ENCODE data around the gene DHX34. TPM values are rescaled to one million over a fixed set of nuclear protein-coding genes. Genes with fewer than 3 reads are reported as not detected.

DHX34 gene
- total and polyA plus RNA-seq, 9 of the 15 experiments (the other 6 are each of a cell fraction or from before 2014, with no cell fraction given): 0.36 to 42.0 (median 15.0) TPM

DNA sequence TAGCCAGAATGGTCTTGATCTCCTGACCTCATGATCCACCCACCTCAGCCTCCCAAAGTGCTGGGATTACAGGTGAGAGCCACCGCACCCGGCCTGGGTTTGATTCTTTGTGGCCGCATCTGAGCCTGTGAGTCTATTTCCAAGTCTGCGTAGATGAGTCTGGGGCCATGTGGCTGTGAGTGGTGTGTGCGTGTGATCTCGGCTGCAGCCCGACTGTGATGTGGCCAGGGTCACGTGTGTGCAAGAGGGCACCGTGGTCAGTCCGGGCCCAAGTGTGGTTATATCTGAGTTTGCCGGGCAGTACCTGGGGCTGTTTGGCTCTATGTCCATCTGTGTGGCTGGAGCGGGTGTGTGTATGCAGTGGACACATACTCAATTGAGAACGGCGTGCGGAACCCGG lies 64.8 kb downstream of the DHX34 start:
- Histone ChIP-seq H3K79me2 (ENCODE audit: control insufficient read depth, insufficient read depth, low read length) (no peaks in the 10 kb centered on the region), H3K4me2 (ENCODE audit: insufficient read depth, low read length) (no peak overlapping the region), H3K27ac (ENCODE audit: extremely low read depth, low read depth, low read length) (no peak overlapping the region), H4K20me1 (replicated peaks; ENCODE audit: control insufficient read depth, insufficient read depth, low read length) (0 out of 2 replicates have a peak, but pooled peaks cover 8% of the 10 kb centered on the region), H3K9me1 (ENCODE audit: control insufficient read depth, insufficient read depth, low read length) (no peaks in the 10 kb centered on the region), H3K27me3 (ENCODE audit: control insufficient read depth in 2 of 2, insufficient read depth in 2 of 2, low read length in 2 of 2) (peaks cover 40 to 70% of the 10 kb centered on the region in 2 experiments), H3K9ac (ENCODE audit: insufficient read depth in 1 of 2, low read depth in 2 of 2, low read length in 2 of 2) (no peak overlapping the region), H3K9me3 (replicated peaks; ENCODE audit: control insufficient read depth, insufficient read depth, low read depth, low read length) (no peaks in the 10 kb centered on the region), H3K4me1 (replicated peaks in 1 of 2; ENCODE audit: control insufficient read depth in 2 of 2, insufficient read depth in 2 of 2, low read length in 2 of 2) (peaks cover 4 to 22% of the 10 kb centered on the region in 2 experiments; a peak in 4 of 5 replicates), H3K4me3 (no peak overlapping the region), H2AFZ (ENCODE audit: low read depth, low read length) (no peak overlapping the region), H3K36me3 (ENCODE audit: control insufficient read depth, insufficient read depth, low read length) (no peaks in the 10 kb centered on the region)
- ChIA-PET POLR2A (no interaction called here), CTCF (ENCODE audit: low intra/inter-chr PET ratio) (interaction anchor here (0.8 kb wide), 1 partner anchor 130 kb away, joined by 3 read pairs; no protein-coding TSS in a partner anchor)
- WGBS (ENCODE audit: insufficient coverage, low coverage, missing lambda C conversion rate): 39% methylated on average over 16 of the region's 16 CpGs
- in situ Hi-C loops (cut with MboI) (loop anchor here (10.0 kb wide), 1 partner anchor 259 kb away; no protein-coding TSS in a partner anchor), intact Hi-C loops (cut with micrococcal nuclease) (no loop called here)
- BruUV-seq (replicated peaks): no TSS peak
- no peak for FAIRE-seq
- no peak for ATAC-seq
- TF ChIP-seq KLF10 (CRISPR knock-in tag; IDR thresholded peaks at IDR 0.05) (no peak), KDM2B (CRISPR knock-in tag; IDR thresholded peaks at IDR 0.05) (no peak), STAG1 (CRISPR knock-in tag; IDR thresholded peaks at IDR 0.05; ENCODE audit: borderline replicate concordance) (no peak), NRF1 (conservative IDR thresholded peaks at IDR 0.05 in 1 of 2, IDR thresholded peaks at IDR 0.05 in 1 of 2) (no peak)
- no peak for DNase-seq (ENCODE audit: extremely low read depth in 1 of 4, low spot score in 3 of 4)

DNA sequence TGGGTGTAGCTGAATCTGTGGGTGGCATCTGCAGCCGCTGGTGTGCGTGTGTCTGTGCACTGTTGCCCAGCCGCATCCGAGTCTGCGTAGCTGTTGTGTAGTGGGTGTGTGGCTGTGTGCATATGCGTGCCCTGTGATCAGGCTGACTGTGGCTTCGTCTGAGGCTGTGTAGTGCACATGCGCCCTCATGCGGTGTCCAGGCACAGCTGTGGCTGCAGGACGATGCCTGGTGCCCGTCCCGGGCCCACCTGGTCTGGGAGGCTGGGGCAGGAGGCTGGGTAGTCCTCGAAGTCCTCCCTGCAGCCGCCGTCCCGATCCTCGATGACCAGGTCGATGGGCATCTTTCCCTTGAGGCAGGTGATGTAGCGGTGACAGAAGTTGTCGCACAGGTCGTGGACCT lies 65.4 kb downstream of the DHX34 start:
- DNase-seq (ENCODE audit: extremely low read depth in 1 of 4, low spot score in 3 of 4): peak; percentile 35 to 70 (median 52)
- Histone ChIP-seq H3K9ac (ENCODE audit: insufficient read depth in 1 of 2, low read depth in 2 of 2, low read length in 2 of 2) (no peak overlapping the region), H3K79me2 (ENCODE audit: control insufficient read depth, insufficient read depth, low read length) (no peaks in the 10 kb centered on the region), H3K36me3 (ENCODE audit: control insufficient read depth, insufficient read depth, low read length) (no peaks in the 10 kb centered on the region), H3K9me1 (ENCODE audit: control insufficient read depth, insufficient read depth, low read length) (no peaks in the 10 kb centered on the region), H3K4me3 (no peak overlapping the region), H4K20me1 (replicated peaks; ENCODE audit: control insufficient read depth, insufficient read depth, low read length) (0 out of 2 replicates have a peak, but pooled peaks cover 8% of the 10 kb centered on the region), H3K27me3 (ENCODE audit: control insufficient read depth in 2 of 2, insufficient read depth in 2 of 2, low read length in 2 of 2) (peaks cover 40 to 67% of the 10 kb centered on the region in 2 experiments), H2AFZ (ENCODE audit: low read depth, low read length) (no peak overlapping the region), H3K4me1 (replicated peaks in 1 of 2; ENCODE audit: control insufficient read depth in 2 of 2, insufficient read depth in 2 of 2, low read length in 2 of 2) (peaks cover 4 to 27% of the 10 kb centered on the region in 2 experiments; a peak in 4 of 5 replicates), H3K27ac (ENCODE audit: extremely low read depth, low read depth, low read length) (no peak overlapping the region), H3K9me3 (replicated peaks; ENCODE audit: control insufficient read depth, insufficient read depth, low read depth, low read length) (no peaks in the 10 kb centered on the region), H3K4me2 (ENCODE audit: insufficient read depth, low read length) (no peak overlapping the region)
- no TSS peak for BruUV-seq (replicated peaks)
- ChIA-PET CTCF (ENCODE audit: low intra/inter-chr PET ratio) (interaction anchor here (0.8 to 2.1 kb wide), 2 partner anchors 118 to 130 kb away, joined by 3 to 5 read pairs; no protein-coding TSS in a partner anchor), POLR2A (no interaction called here)
- ATAC-seq: peak; percentile 87
- in situ Hi-C loops (cut with MboI): loop anchor here (10.0 kb wide), 1 partner anchor 260 kb away; no protein-coding TSS in a partner anchor
- no peak for FAIRE-seq
- intact Hi-C loops (cut with micrococcal nuclease): no loop called here
- WGBS (ENCODE audit: insufficient coverage, low coverage, missing lambda C conversion rate): 7% methylated on average over 20 of the region's 21 CpGs
- no peak for TF ChIP-seq FOXJ2 (tag; IDR thresholded peaks at IDR 0.05)
- TF ChIP-seq RBFOX2 (IDR thresholded peaks at IDR 0.05; ENCODE audit: low read depth, low read length): no peak
- TF ChIP-seq, protein P1, sequence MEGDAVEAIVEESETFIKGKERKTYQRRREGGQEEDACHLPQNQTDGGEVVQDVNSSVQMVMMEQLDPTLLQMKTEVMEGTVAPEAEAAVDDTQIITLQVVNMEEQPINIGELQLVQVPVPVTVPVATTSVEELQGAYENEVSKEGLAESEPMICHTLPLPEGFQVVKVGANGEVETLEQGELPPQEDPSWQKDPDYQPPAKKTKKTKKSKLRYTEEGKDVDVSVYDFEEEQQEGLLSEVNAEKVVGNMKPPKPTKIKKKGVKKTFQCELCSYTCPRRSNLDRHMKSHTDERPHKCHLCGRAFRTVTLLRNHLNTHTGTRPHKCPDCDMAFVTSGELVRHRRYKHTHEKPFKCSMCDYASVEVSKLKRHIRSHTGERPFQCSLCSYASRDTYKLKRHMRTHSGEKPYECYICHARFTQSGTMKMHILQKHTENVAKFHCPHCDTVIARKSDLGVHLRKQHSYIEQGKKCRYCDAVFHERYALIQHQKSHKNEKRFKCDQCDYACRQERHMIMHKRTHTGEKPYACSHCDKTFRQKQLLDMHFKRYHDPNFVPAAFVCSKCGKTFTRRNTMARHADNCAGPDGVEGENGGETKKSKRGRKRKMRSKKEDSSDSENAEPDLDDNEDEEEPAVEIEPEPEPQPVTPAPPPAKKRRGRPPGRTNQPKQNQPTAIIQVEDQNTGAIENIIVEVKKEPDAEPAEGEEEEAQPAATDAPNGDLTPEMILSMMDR (IDR thresholded peaks at IDR 0.05 in 2 of 3, conservative IDR thresholded peaks at IDR 0.05 in 1 of 3; ENCODE audit: insufficient read depth in 2 of 3, low read depth in 1 of 3, low read length in 3 of 3): peak; percentile 54 to 74 (median 64)
- TF ChIP-seq HDAC8 (tag; IDR thresholded peaks at IDR 0.05): no peak
- no peak for TF ChIP-seq GATA2 (CRISPR knock-in tag; IDR thresholded peaks at IDR 0.05)
- TF ChIP-seq, protein P2, sequence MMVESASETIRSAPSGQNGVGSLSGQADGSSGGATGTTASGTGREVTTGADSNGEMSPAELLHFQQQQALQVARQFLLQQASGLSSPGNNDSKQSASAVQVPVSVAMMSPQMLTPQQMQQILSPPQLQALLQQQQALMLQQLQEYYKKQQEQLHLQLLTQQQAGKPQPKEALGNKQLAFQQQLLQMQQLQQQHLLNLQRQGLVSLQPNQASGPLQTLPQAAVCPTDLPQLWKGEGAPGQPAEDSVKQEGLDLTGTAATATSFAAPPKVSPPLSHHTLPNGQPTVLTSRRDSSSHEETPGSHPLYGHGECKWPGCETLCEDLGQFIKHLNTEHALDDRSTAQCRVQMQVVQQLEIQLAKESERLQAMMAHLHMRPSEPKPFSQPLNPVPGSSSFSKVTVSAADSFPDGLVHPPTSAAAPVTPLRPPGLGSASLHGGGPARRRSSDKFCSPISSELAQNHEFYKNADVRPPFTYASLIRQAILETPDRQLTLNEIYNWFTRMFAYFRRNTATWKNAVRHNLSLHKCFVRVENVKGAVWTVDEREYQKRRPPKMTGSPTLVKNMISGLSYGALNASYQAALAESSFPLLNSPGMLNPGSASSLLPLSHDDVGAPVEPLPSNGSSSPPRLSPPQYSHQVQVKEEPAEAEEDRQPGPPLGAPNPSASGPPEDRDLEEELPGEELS (CRISPR knock-in tag; IDR thresholded peaks at IDR 0.05; ENCODE audit: borderline replicate concordance): no peak
- TF ChIP-seq ZNF140 (CRISPR knock-in tag; IDR thresholded peaks at IDR 0.05): no peak
- TF ChIP-seq KDM5B (IDR thresholded peaks at IDR 0.05; ENCODE audit: insufficient replicate concordance, low read depth, low read length): no peak
